ENCODE measurements around the gene MEGF6. TPM values are rescaled to one million over a fixed set of nuclear protein-coding genes. Genes with fewer than 3 reads are reported as not detected.
"Not testable (repeated sequence)": the region's sequence is repeated elsewhere in the genome, so short reads cannot be mapped to it uniquely, and the experiment has no call there.

MEGF6 gene
- total RNA-seq, 1 donor = 2.2 TPM

- TF ChIP-seq CTCF (IDR thresholded peaks at IDR 0.05; ENCODE audit: insufficient read depth, low read depth, low read length) = no peak
- DNase-seq (ENCODE audit: low read depth) = no peak
- H3K4me3 ChIP-seq (ENCODE audit: low read depth, low read length) = no peak overlapping the region
Observed at GRCh38 chr1:3627515-3628253, 16.4 kb upstream of the MEGF6 start.

GRCh38 chr1:3626025-3626424 lies 14.7 kb upstream of the MEGF6 start:
- H3K4me3 ChIP-seq (ENCODE audit: low read depth, low read length) = peak overlapping the region; percentile 70
- DNase-seq (ENCODE audit: low read depth) = no peak
- TF ChIP-seq CTCF (IDR thresholded peaks at IDR 0.05; ENCODE audit: insufficient read depth, low read depth, low read length) = no peak

- TF ChIP-seq CTCF (IDR thresholded peaks at IDR 0.05; ENCODE audit: insufficient read depth, low read depth, low read length) = no peak
- DNase-seq (ENCODE audit: low read depth) = peak; percentile 41
- peak overlapping the region; percentile 70 for H3K4me3 ChIP-seq (ENCODE audit: low read depth, low read length)
Observed at GRCh38 chr1:3625151-3625907, 14.0 kb upstream of the MEGF6 start.

- peak; percentile 95 for DNase-seq (ENCODE audit: low read depth)
- peak within 1 kb of the TSS; percentile 75 for H3K4me3 ChIP-seq (ENCODE audit: low read depth, low read length)
- no peak for TF ChIP-seq CTCF (IDR thresholded peaks at IDR 0.05; ENCODE audit: insufficient read depth, low read depth, low read length)
Observed at GRCh38 chr1:3624200-3625136, 13.2 kb upstream of the MEGF6 start, which contains the start of gene TPRG1L. TPRG1L (plus strand) TSS chr1:3625015; CDS start chr1:3625073, 58 bp downstream.

- no peak for DNase-seq (ENCODE audit: low read depth)
- no peak for TF ChIP-seq CTCF (IDR thresholded peaks at IDR 0.05; ENCODE audit: insufficient read depth, low read depth, low read length)
- H3K4me3 ChIP-seq (ENCODE audit: low read depth, low read length) = peak overlapping the region; percentile 75
Observed at GRCh38 chr1:3623441-3624199, 12.3 kb upstream of the MEGF6 start.

- H3K4me3 ChIP-seq (ENCODE audit: low read depth, low read length); DNase-seq (ENCODE audit: low read depth): not testable (repeated sequence)
Observed at GRCh38 chr1:3622102-3622501, 10.8 kb upstream of the MEGF6 start.
